ENCODE data around the gene TBC1D9B.
A peak's percentile ranks its signal among the peaks of the same experiment; 100 is the strongest.

Gene TBC1D9B

GRCh38 chr5:179822059-179822432 lies 85.7 kb downstream of the TBC1D9B start:
- DNase-seq (ENCODE audit: low read depth in 2 of 3, low spot score in 2 of 3) = no peak

GRCh38 chr5:179821298-179822058 lies 86.2 kb downstream of the TBC1D9B start:
- DNase-seq (ENCODE audit: low read depth in 2 of 3, low spot score in 2 of 3) = peak in 2 of 3 experiments; percentile 57 to 66

- DNase-seq (ENCODE audit: low read depth in 2 of 3, low spot score in 2 of 3) = peak in 2 of 3 experiments; percentile 63 to 70
Observed at GRCh38 chr5:179820483-179821297, 87.0 kb downstream of the TBC1D9B start, which contains the start of gene SQSTM1. Gene SQSTM1, plus strand, starts transcription at chr5:179820905. Its CDS starts 32 bp downstream, at chr5:179820937.

GRCh38 chr5:179820127-179820482 lies 87.6 kb downstream of the TBC1D9B start:
- DNase-seq (ENCODE audit: low read depth in 2 of 3, low spot score in 2 of 3) = no peak

- DNase-seq (ENCODE audit: low read depth in 2 of 3, low spot score in 2 of 3) = no peak
Observed at GRCh38 chr5:179819296-179820126, 88.2 kb downstream of the TBC1D9B start.

GRCh38 chr5:179818746-179819295 lies 88.9 kb downstream of the TBC1D9B start:
- peak in 2 of 3 experiments; percentile 64 to 84 for DNase-seq (ENCODE audit: low read depth in 2 of 3, low spot score in 2 of 3)

- no peak for DNase-seq (ENCODE audit: low read depth in 2 of 3, low spot score in 2 of 3)
Observed at GRCh38 chr5:179817890-179818745, 89.6 kb downstream of the TBC1D9B start.

GRCh38 chr5:179817470-179817840 lies 90.2 kb downstream of the TBC1D9B start:
- no peak for DNase-seq (ENCODE audit: low read depth in 2 of 3, low spot score in 2 of 3)

- DNase-seq (ENCODE audit: low read depth in 2 of 3, low spot score in 2 of 3) = no peak
Observed at GRCh38 chr5:179816796-179817469, 90.8 kb downstream of the TBC1D9B start.

- DNase-seq (ENCODE audit: low read depth in 2 of 3, low spot score in 2 of 3) = no peak
Observed at GRCh38 chr5:179816401-179816795, 91.3 kb downstream of the TBC1D9B start.

GRCh38 chr5:179815491-179816249 lies 92.0 kb downstream of the TBC1D9B start:
- no peak for DNase-seq (ENCODE audit: low read depth in 2 of 3, low spot score in 2 of 3)

GRCh38 chr5:179814090-179814489 lies 93.6 kb downstream of the TBC1D9B start:
- no peak for DNase-seq (ENCODE audit: low read depth in 2 of 3, low spot score in 2 of 3)

- DNase-seq (ENCODE audit: low read depth in 2 of 3, low spot score in 2 of 3) = no peak
Observed at GRCh38 chr5:179812997-179813607, 94.6 kb downstream of the TBC1D9B start.

GRCh38 chr5:179812135-179812825 lies 95.4 kb downstream of the TBC1D9B start:
- no peak for DNase-seq (ENCODE audit: low read depth in 2 of 3, low spot score in 2 of 3)

All from activated CD8-positive, alpha-beta memory T cell treated with anti-CD3 and anti-CD28 coated beads for 48 hours (primary cell).